K562 treated with DMSO at 1 percent for 12 hours (cell line): Measurements from ENCODE around the gene KCNH6. TPM values are rescaled to one million over a fixed set of nuclear protein-coding genes. Genes with fewer than 3 reads are reported as not detected.

Experiments
- total RNA-seq: library from RNA; unstranded; fragments of 300-600 nt; gene quantifications from 2 replicates; pipeline ENCODE4 v1.2.3, GENCODE V29; 2022; ENCODE audit not compliant: insufficient read depth

The KCNH6 gene, protein sequence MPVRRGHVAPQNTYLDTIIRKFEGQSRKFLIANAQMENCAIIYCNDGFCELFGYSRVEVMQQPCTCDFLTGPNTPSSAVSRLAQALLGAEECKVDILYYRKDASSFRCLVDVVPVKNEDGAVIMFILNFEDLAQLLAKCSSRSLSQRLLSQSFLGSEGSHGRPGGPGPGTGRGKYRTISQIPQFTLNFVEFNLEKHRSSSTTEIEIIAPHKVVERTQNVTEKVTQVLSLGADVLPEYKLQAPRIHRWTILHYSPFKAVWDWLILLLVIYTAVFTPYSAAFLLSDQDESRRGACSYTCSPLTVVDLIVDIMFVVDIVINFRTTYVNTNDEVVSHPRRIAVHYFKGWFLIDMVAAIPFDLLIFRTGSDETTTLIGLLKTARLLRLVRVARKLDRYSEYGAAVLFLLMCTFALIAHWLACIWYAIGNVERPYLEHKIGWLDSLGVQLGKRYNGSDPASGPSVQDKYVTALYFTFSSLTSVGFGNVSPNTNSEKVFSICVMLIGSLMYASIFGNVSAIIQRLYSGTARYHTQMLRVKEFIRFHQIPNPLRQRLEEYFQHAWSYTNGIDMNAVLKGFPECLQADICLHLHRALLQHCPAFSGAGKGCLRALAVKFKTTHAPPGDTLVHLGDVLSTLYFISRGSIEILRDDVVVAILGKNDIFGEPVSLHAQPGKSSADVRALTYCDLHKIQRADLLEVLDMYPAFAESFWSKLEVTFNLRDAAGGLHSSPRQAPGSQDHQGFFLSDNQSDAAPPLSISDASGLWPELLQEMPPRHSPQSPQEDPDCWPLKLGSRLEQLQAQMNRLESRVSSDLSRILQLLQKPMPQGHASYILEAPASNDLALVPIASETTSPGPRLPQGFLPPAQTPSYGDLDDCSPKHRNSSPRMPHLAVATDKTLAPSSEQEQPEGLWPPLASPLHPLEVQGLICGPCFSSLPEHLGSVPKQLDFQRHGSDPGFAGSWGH
- not detected in 2 replicates for total RNA-seq

DNA sequence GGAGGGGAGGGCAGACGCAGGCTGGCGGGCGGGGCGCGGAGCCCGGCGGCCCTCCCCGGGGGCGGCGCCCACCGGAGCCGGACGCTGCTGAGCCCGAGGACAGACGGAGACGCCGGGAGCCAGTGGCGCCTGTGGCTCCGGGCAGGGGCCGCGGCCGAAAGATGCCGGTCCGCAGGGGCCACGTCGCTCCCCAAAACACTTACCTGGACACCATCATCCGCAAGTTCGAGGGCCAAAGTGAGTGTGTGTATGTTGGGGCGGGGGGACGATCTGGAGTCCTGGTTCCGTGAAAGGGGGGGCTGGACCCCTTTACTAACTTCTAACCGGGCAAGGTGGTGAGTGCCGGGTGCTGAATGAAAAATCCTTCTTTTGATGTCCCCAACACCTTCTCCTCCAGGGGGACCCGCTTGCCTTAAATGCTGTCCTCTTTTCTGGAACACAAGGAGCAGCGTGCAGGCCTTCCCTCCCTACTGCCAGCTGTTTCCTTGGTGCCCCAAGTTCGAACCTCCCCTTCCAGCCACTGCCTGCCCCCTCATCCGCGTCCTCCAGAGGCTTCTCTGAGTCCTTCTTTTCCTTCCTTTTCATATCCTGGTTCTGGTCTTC is at the start of gene KCNH6:
TSS of gene KCNH6 (plus strand) at position 106 of the 603 bp plus-strand sequence. CDS start at position 162, 56 bp downstream.

GRCh38 chr17:63476854-63477479 is 46.2 kb upstream of the KCNH6 start, which contains the start of gene ACE:
Gene ACE, plus strand, starts transcription at chr17:63477061. Its CDS starts 34 bp downstream, at chr17:63477095.

GRCh38 chr17:63549946-63550816 is 27.0 kb downstream of the KCNH6 start, which contains the start of gene DCAF7:
Gene DCAF7, plus strand, starts transcription at chr17:63550477. Its CDS starts 201 bp downstream, at chr17:63550678.

Other genes starting within 250 kb of the KCNH6 start
- gene CYB561, start 77.1 kb upstream of the KCNH6 start, total RNA-seq: 17.9 and 25.4 TPM in 2 replicates
- gene ACE, start 46.3 kb upstream of the KCNH6 start, total RNA-seq: 1.6 and 5.4 TPM in 2 replicates
- 35.0 and 101 TPM in 2 replicates for gene DCAF7, start 27.1 kb downstream of the KCNH6 start, total RNA-seq
- 39.9 and 42.0 TPM in 2 replicates for gene TACO1, start 77.5 kb downstream of the KCNH6 start, total RNA-seq
- 13.4 and 29.5 TPM in 2 replicates for gene MAP3K3, start 99.1 kb downstream of the KCNH6 start, total RNA-seq
- 3.1 and 3.3 TPM in 2 replicates for gene LIMD2, start 176.8 kb downstream of the KCNH6 start, total RNA-seq
- 24.8 and 42.2 TPM in 2 replicates for gene STRADA, start 218.4 kb downstream of the KCNH6 start, total RNA-seq